ENCODE data around the gene MOK.
A peak's percentile ranks its signal among the peaks of the same experiment; 100 is the strongest.

Gene MOK

GRCh38 chr14:102182190-102182589, 122.8 kb downstream of the MOK start:
- H3K4me3 ChIP-seq (replicated peaks; ENCODE audit: low read depth, low read length) = no peak overlapping the region
- DNase-seq (ENCODE audit: extremely low read depth, low read depth) = peak; percentile 16
- no peak for TF ChIP-seq CTCF (IDR thresholded peaks at IDR 0.05; ENCODE audit: low read depth, low read length, missing control alignments)

DNA sequence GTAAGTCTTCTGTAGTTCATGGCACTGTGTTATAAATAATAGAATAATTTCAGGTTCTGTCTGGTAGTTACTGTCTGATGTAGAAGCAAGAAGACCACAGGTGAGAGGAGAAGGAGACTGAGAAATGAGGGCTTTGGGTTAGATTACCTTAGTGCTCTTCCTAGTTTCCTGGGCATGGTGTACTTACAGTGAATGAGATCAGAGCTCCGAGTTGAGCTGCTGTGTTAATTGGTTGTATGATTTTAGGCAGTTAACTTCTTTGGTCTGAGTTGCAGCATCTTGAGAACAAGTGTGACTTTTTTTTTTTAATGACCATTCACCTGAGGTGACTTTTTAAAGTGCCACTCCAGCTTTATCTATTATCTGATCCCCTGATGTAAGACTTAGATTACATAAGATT, 123.8 kb downstream of the MOK start:
- no peak for TF ChIP-seq CTCF (IDR thresholded peaks at IDR 0.05; ENCODE audit: low read depth, low read length, missing control alignments)
- no peak overlapping the region for H3K4me3 ChIP-seq (replicated peaks; ENCODE audit: low read depth, low read length)
- DNase-seq (ENCODE audit: extremely low read depth, low read depth) = no peak

- H3K4me3 ChIP-seq (replicated peaks; ENCODE audit: low read depth, low read length) = no peak overlapping the region
- TF ChIP-seq CTCF (IDR thresholded peaks at IDR 0.05; ENCODE audit: low read depth, low read length, missing control alignments) = no peak
- no peak for DNase-seq (ENCODE audit: extremely low read depth, low read depth)
Observed at GRCh38 chr14:102180248-102180998, 124.5 kb downstream of the MOK start.
